GM19328 (cell line): ENCODE data around the gene YBX1.

Experiments
- ATAC-seq: cut with Tn5 transposase; IDR thresholded peaks from one replicate; pipeline ENCODE4 v1.9.1; 2021; ENCODE audit warnings: mild to moderate bottlenecking, moderate library complexity; ENCODE audit not compliant: unreplicated experiment

The YBX1 gene

DNA sequence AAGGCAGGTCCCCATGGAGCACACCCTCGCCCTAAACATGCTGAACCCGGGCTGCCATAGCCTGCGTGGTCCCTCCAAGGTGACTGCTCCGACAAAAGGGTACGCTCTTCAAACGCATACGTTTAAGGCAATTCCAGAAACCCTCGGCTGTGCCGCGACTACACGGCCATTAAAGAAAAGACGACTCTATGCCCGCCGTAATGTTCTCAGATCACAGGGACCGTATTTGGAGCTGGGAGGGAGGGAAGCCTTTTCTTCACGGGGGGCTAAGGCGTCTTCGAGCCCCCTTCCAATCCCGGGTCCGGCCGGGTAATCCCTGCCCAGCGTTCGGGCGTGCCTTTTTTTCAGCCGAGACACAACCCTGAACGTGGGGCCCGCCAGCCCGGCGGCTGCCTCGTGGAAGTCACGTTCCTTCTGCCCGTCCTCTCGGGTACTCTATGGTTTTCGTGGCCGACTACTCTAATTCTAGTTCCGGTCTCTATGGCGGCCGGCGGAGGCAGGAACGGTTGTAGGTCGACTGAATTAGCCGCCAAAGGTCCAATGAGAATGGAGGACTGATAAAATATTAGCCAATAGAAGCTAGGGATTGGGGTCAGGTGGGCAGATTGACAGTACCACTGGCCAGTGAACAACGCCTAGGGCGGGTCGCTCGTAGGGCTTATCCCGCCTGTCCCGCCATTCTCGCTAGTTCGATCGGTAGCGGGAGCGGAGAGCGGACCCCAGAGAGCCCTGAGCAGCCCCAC is at the start of gene YBX1:
TSS of gene YBX1 (plus strand) at position 678 of the 743 bp plus-strand sequence. CDS start 148 bp downstream, outside the sequence.
- peak; percentile 75 for ATAC-seq

GRCh38 chr1:42639116-42639515 is 43.1 kb upstream of the YBX1 start:
- ATAC-seq: no peak

GRCh38 chr1:42646056-42646455 is 36.2 kb upstream of the YBX1 start:
- ATAC-seq: no peak

GRCh38 chr1:42657201-42657600 is 25.0 kb upstream of the YBX1 start:
- no peak for ATAC-seq

- ATAC-seq: peak; percentile 97
These were observed 24.0 kb upstream of the YBX1 start, which contains the start of gene PPIH for GRCh38 chr1:42657981-42658876. Gene PPIH, plus strand, starts transcription at chr1:42658423. Its CDS starts 24 bp downstream, at chr1:42658447.

GRCh38 chr1:42658877-42659337 is 23.3 kb upstream of the YBX1 start:
- ATAC-seq: no peak

DNA sequence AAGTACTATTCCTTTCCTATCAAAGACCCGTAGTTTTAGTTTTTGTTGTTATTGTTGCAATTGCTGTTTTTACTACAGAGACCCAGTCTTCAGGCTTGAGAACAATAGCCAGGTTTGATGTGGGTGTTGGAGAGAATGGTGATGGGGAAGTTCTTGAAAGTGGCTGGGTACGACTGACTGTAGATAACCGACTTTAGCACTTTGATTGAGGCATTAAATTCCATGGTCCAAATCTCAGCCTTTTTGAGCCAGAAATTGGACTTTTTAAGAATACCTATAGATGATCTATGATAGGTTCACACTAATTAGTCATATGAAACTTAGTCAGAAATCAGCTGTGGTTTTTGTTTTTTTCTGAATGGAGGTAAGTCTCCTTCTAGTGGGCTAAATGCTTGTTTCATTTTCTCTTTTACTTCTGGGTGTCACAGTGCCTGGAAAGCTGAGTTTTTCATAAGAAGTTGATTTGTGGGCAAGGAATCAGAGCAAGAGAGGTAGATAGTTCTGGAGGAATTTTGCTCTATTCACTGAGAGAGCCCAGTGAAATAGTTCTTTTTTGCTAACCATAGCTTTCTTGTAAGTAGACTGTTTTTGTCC is 21.2 kb upstream of the YBX1 start:
- no peak for ATAC-seq

- ATAC-seq: no peak
These were observed 12.3 kb upstream of the YBX1 start for GRCh38 chr1:42669936-42670335.

- no peak for ATAC-seq
These were observed 11.8 kb upstream of the YBX1 start for GRCh38 chr1:42670425-42670824.

DNA sequence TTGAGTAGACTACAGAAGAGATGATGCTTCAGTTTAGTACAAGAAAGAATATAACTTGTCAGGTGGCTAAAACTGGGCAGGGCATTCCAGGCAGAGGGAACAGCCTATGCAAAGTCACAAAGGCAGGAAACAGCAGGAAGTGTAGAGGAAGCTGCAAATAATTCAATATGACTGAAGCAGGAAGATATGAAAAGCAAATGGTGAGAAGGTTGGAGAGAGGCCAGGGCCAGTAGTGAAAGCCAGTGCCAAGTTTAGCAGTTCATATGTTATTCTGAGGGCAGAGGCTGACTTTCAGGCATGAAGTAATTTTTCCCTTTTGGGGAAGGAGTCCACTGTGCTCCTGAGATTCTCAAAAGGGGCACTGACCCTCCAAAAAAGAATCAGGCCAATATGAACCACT is 8.0 kb upstream of the YBX1 start:
- no peak for ATAC-seq

DNA sequence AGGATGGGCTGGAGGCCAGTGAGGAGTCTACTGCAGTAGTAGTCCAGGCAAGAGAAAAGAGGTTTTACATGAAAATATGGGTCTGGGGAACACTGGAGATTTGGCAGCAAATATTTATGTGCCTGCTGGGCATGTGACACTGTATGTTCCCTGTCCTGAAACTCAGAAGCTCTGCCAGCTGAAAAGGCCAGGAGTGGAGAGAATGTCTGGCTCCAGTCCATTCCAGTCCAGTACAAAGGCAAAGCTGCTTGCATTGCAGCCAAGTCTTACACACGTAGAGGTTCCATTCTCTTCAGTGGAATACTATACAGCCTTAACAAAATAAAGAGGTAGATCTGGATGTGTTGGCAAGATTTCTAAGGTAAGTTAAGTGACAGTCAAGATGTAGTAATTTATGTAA is 7.5 kb upstream of the YBX1 start:
- no peak for ATAC-seq

DNA sequence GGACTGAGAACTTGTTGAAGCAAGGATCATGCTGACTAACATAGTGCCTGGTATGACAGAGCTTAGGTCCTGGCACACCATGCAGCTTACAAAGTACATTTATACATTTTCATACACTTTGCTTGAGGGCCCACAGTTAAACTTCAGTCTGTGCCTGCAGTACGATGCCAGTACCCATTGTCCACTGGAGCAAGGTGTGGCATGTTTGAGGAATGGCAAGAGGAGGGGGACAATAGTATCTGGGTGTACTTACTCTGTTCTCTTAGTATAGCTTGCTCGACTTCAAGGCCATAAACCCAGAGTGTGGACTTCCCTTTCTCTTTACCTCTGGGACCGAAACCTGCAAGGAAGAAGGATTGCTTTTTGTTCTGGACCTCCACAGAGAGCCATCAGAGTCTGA is 6.8 kb upstream of the YBX1 start:
- no peak for ATAC-seq

- no peak for ATAC-seq
These were observed 5.6 kb upstream of the YBX1 start for GRCh38 chr1:42676534-42677087.

DNA sequence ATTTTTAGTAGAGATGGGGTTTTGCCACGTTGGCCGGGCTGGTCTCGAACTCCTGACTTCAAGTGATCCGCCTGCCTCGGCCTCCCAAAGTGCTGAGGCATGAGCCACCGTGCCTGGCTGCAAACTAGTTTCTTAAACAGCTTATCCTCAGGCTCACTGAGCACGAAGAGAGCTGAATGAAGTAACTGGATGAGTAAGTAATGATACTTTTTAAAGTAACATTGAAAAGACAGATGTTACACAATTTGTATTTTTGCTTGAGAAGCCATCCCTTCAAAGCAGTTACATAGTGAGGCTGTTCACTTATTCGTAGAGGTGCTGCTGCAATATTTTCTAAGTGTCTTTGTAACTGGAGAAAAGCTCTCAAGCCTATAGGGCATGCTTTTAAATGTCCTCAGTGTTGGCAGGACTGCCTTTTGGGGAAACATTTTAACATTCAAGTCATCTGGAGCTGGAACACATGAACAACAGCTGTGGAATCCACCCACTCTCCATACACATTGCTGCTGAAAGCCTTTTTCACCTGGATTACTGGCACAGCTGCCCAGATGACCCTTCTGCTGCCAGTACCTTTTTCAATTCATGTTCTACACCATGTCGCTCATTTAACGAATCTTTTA is 2.7 kb upstream of the YBX1 start:
- no peak for ATAC-seq

DNA sequence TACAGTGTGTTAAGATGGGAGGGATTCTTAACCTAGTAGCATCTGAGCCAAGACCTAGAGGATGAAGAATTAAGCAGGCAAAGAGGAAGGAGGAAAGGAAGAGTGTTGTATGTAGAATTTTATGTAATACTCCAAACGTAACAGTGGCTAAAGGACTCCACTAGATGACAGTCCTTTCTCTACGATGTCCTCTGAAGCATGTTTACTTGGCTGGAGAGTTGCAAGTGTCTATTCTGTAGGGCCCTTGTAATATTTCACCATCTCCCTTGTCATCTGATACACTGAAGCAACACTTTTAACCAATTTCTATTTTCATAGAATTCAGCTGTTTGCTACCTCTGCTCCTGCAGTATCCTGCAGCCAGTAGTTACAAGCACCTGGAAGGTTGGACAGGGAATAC is 2.2 kb upstream of the YBX1 start:
- no peak for ATAC-seq

DNA sequence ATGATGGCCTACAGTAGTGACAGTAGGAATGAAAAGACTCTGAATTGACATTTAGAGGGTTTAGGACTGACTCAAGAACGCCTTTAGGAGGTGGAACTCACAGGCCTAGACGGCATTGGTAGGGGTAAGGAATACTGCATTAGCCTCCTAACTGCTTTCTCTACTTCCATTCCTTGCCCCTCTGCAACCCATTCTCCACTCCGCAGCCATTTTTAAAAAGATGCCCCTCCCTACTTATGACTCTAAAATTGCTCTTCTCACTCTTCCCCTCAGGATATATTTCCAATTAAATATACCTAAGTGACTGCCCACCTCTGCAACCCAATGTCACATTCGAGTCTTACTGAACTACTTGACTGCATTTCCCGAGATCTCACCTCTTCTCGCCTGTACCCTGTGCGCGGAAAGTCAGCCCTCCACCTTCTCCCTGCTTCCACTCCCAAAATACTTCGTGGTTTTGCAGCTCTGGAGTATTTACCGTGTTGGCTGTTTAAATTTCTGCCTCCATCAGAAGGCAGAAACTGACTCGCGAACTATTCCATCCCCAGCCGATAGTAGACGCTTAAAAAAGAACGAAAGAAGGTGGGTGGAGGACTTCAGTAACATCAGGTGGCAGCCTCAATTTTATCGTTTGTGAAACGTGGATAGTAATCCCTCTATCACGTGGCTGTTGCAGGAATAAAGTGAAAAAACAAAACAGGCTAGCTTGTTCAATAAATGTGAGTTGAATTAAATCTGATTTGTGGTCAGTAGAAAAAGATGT is 1.1 kb upstream of the YBX1 start:
- ATAC-seq: no peak

DNA sequence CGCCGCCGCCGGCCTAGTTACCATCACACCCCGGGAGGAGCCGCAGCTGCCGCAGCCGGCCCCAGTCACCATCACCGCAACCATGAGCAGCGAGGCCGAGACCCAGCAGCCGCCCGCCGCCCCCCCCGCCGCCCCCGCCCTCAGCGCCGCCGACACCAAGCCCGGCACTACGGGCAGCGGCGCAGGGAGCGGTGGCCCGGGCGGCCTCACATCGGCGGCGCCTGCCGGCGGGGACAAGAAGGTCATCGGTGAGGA is 193 bp downstream of the YBX1 start:
- ATAC-seq: peak; percentile 16

DNA sequence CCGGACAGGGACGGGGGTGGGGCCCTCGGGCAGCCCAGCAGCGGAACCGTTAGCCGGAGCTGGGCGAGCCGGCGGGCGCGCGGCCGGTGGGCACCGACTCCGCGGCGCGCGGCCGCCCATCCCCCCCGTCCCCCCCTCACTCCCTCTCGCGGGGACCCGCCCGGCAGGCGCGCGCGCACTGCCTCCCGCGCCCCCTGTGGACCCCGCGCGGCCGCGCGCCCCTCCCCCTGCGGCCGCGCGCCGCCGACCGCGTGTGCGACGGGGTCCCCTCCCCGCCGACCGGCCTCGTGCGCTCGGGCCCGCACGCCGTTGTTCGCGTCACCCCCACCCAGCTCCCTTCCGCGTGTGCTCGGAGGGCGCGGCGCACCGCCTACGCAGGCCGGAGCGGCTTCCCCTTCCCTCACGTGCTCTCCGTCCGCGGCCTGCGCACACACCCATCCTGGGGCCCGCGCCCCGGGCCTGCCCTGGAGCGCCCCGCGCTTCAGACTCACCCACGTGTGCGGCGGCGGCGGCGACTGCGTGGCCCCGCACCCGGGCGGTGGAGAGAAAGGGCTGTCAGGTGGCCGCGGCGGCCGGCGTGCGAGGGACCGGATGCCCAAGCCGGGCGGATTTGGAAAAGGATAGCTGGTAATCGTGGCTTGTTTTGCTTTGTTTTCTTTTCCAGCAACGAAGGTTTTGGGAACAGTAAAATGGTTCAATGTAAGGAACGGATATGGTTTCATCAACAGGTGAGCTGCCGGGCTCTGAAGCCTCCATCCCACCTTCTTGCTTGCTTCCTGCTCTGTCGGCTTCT is 717 bp downstream of the YBX1 start:
- ATAC-seq: peak; percentile 40

DNA sequence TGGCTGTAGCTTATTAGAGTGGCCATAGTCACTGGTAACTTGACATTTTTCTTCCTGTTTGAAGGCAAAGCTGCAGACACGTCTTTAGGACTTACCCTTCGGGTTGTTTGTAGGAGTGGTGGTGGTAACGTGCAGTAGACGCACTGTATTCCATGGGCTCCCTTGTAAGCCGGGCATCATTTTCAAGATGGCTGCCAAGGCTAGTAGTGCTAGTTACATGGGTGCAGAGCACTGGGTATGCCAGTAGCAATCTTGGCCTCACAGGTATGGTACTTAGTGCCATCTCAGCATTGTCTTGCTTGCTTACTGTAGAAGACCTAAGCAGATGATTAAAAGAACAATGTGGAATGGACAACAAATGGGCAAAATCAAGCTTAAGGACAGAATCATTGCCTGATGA is 1.9 kb downstream of the YBX1 start:
- ATAC-seq: no peak

- no peak for ATAC-seq
These were observed 4.2 kb downstream of the YBX1 start for GRCh38 chr1:42686418-42686817.
